ENCODE measurements around the gene RNF224.
"Not testable (repeated sequence)": the region's sequence is repeated elsewhere in the genome, so short reads cannot be mapped to it uniquely, and the experiment has no call there.

The RNF224 gene

GRCh38 chr9:137228506-137228967 is 1.2 kb downstream of the RNF224 start:
- no peak for DNase-seq (ENCODE audit: low read depth)

DNA sequence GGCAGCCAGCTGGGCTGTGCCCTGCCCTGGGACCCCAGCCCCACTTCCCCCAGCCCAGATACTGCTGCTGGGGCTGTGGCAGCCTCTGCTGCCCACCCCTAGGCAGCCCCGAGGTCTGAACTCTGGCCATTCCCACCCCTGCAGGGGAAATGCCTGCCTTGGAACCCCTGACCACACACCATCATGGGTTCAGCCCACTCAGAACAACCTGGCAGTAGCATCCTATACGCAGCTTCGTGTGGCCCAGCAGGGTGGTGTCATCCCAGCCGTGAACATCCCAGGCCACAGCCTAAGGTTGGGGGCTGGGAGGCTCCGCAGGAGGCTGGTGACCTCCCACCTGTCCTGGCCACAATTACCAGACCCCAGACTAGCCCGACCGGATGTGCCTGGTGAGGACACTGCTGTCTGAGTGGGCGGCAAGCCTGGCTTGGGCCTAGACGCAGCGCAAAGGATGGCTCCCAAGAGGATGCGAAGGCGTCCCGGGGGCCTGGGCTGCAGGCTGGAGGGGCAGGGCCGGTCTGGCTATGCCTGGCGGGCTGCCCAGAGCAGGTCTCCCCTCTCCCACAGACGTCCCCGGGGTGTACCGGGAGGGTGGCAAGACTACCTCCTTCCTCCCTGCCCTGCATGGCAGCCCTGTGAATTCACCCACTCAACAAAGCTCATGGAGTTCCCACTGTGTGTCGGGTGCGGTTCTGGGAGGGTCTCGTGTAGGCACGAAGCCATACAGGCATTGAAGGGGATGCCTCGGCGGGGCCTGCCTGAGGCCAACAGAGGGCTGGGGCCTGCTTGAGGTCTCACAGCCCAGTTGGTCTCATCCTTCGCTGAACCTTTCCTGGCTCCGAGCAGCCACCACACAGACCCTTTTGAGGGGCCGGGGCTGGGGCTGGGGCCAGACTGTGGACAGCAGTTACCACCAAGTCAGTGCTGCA is 1.9 kb downstream of the RNF224 start:
- no peak for DNase-seq (ENCODE audit: low read depth)

- DNase-seq (ENCODE audit: low read depth), result no peak
Measured at GRCh38 chr9:137229903-137230704, 2.8 kb downstream of the RNF224 start.

GRCh38 chr9:137230705-137231371 is 3.5 kb downstream of the RNF224 start, which contains the start of gene SLC34A3:
SLC34A3 (plus strand) TSS chr9:137230901; CDS start chr9:137231703, 802 bp downstream.
- no peak for DNase-seq (ENCODE audit: low read depth)

GRCh38 chr9:137231372-137232039 is 4.2 kb downstream of the RNF224 start:
- DNase-seq (ENCODE audit: low read depth), result no peak

- no peak for DNase-seq (ENCODE audit: low read depth)
Measured at GRCh38 chr9:137232101-137232500, 4.8 kb downstream of the RNF224 start.

DNA sequence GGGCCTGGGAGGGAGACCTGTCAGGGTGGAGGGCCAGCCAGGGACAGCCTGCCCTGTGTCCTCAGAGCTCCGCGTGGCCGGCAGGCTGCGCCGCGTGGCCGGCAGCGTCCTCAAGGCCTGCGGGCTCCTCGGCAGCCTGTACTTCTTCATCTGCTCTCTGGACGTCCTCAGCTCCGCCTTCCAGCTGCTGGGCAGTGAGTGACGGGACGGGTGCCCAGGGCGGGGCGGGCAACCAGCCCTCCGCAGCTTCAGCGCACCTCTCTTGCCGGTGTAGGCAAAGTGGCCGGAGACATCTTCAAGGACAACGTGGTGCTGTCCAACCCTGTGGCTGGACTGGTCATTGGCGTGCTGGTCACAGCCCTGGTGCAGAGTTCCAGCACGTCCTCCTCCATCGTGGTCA is 5.2 kb downstream of the RNF224 start:
- no peak for DNase-seq (ENCODE audit: low read depth)

DNA sequence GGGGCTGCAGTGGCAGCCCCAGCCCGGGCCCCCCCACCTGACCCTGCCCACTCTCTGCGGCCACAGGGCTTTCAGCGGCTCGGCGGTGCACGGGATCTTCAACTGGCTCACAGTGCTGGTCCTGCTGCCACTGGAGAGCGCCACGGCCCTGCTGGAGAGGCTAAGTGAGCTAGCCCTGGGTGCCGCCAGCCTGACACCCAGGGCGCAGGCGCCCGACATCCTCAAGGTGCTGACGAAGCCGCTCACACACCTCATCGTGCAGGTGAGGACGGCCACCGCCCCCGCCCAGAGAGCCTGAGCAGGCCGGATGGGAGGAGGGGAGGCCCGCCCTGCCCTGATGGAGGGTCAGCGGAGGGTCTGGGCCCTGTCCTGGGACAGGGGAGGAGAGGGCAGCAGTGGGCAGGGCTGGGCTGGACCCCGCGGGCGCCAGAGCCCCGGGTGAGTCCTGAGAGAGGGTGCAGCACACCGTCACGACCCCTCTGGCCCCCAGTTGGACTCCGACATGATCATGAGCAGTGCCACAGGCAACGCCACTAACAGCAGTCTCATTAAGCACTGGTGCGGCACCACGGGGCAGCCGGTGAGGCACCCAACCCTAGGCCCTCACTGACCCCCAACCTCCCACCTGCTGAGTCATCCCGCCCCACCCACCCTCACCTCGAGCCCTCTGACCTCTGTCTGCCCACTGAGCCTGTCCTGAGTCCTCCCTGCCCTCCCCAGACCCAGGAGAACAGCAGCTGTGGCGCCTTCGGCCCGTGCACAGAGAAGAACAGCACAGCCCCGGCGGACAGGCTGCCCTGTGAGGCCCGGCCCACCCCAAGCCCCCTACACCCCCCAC is 6.1 kb downstream of the RNF224 start:
- no peak for DNase-seq (ENCODE audit: low read depth)

DNA sequence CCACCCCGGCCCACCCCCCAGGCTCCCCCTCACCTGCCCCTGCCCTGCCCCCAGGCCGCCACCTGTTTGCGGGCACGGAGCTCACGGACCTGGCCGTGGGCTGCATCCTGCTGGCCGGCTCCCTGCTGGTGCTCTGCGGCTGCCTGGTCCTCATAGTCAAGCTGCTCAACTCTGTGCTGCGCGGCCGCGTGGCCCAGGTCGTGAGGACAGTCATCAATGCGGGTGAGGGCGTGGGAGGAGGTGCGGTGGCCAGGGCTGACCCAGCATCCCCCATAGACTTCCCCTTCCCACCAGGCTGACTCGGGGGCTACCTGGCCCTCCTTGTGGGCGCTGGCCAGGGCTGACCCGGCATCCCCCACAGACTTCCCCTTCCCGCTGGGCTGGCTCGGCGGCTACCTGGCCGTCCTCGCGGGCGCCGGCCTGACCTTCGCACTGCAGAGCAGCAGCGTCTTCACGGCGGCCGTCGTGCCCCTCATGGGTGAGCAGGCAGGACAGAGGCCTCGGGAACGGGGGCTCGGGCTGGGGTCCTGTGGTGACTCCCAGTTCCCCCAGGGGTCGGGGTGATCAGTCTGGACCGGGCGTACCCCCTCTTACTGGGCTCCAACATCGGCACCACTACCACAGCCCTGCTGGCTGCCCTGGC is 6.9 kb downstream of the RNF224 start:
- no peak for DNase-seq (ENCODE audit: low read depth)

GRCh38 chr9:137234758-137235423 is 7.6 kb downstream of the RNF224 start:
- no peak for DNase-seq (ENCODE audit: low read depth)

- no peak for DNase-seq (ENCODE audit: low read depth)
Measured at GRCh38 chr9:137235424-137236237, 8.3 kb downstream of the RNF224 start.

DNA sequence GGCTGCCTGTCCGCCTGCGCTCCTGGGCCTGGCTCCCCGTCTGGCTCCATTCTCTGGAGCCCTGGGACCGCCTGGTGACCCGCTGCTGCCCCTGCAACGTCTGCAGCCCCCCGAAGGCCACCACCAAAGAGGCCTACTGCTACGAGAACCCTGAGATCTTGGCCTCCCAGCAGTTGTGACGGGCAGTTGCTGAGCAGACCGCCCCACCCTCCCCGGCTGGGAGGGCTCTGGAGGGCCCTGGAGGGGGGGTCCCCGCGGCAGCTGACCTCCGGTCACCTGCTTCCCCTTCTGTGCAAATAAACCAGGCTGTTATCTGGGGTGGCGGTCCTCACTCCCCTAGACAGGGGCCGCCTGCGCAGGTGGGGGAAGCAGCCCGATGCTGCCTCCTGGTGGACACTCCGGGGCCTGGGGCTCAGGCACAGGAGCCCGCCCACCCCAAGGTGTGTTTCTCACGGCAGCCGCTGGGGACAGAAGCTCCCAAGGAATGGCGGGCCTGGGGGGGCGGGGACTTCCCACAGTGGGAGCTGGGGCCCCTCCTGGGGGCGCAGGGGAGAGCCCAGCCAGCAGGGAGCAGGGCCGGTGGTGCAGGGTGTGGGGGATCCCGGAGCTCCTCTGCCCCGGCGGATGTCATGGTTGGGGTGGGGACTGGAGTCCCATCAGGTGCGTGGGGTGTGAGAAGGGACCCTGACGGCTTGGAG is 9.1 kb downstream of the RNF224 start:
- DNase-seq (ENCODE audit: low read depth), result peak; percentile 93

DNA sequence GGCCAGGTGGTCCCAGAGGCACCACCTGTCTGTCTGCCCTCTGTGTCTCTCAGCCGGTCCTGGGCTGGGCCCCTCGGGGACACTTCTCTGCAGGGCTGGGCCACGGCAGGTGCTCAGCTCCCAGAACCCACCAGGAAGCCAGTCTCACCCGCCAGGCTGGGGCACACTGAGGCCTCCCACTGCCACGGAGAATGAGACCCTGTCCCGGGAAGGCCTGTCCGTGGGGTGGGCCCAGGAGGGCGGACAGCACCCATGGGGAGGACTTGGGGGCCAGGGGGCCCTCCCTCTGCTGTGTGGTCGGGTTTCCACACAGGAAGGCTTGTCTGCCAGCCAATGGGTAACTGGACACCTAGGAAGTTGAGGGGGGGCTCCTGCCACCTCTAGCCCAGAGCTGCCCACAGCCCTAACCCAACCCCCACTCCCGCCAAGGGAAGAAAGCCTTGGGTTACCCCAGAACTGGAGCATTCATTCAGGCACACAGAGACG is 9.7 kb downstream of the RNF224 start:
- no peak for DNase-seq (ENCODE audit: low read depth)

DNA sequence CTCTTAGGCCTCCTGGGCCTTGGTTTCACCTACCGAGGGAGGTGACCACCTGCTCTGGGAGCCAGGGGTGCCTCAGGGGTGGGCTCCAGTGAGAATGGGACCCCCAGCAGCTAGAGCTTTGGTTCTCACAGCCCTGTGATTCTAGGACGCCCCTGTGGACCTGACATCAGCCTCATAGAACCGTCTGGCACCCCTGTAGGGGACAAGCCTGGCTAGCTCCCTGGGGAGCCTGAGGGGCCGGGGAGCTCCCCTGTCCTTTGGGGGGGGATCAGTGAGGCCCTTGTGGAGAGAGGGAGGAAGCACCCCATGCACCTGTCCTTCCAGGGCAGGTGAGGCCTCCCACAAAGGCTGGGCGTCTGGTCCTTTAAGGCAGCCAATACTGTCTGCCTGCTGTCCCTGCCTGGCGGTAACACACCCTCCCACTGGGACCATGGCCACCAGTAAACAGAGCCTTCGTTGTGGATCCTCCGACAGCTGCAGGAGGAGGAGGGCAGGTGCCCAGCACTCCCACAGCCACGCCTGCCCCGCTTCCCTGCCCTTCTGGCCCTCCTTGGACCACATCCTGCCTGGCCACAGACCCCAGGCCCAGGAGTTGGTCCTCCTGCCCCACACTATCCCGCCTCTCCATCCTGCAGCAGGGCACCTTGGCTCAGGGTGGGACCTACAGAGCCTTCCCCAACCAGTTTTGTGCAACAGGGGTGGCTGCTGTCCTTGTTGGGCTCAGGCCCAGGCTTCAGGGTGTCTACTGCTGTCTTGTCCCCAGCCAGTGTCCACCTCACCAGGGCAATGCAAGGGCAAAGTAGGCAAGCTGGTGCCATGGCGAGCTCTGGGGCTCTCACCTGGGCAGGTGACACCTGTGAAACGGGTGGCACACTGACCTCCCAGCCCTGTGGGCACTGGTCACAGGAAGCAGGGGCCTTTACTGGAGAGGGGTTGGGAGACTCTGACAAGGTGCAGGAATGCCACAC is 10.7 kb downstream of the RNF224 start:
- no peak for DNase-seq (ENCODE audit: low read depth)

- DNase-seq (ENCODE audit: low read depth), result not testable (repeated sequence)
Measured at GRCh38 chr9:137239541-137240200, 12.4 kb downstream of the RNF224 start.

GRCh38 chr9:137240318-137240840 is 13.1 kb downstream of the RNF224 start:
- DNase-seq (ENCODE audit: low read depth), result peak; percentile 70
